ENCODE measurements around the gene CYP4F11. TPM values are rescaled to one million over a fixed set of nuclear protein-coding genes. Genes with fewer than 3 reads are reported as not detected.

CYP4F11 gene
- total RNA-seq (2014; rRNA removed; shearing (Covaris generic)) (not detected in 2 replicates), polyA plus RNA-seq (2016; fragmentation: Nextera tagmentation; extraction: Ambion mirVana) (not detected in 2 replicates)

GRCh38 chr19:15934332-15935078 is at the start of gene CYP4F11:
TSS of gene CYP4F11 (minus strand) at chr19:15934529. CDS start at chr19:15934408, 121 bp downstream.
- Histone ChIP-seq H3K36me3 (ENCODE audit: low read depth) (no peaks in the 10 kb centered on the region), H3K9me2 (ENCODE audit: insufficient read depth) (no peaks in the 10 kb centered on the region), H3K27ac (no peak within 1 kb of the TSS), H4K20me1 (ENCODE audit: insufficient read depth) (no peaks in the 10 kb centered on the region), H3K9ac (no peak within 1 kb of the TSS), H3K79me2 (ENCODE audit: insufficient read depth) (no peaks in the 10 kb centered on the region), H3K4me3 (no peak within 1 kb of the TSS), H3K4me2 (ENCODE audit: unreplicated experiment) (no peak within 1 kb of the TSS), H3K27me3 (replicated peaks; ENCODE audit: insufficient read depth) (no peaks in the 10 kb centered on the region), H2AFZ (no peak within 1 kb of the TSS), H3K9me3 (ENCODE audit: low read depth) (no peaks in the 10 kb centered on the region), H3K4me1 (ENCODE audit: insufficient read depth) (no peaks in the 10 kb centered on the region), H3F3A (ENCODE audit: insufficient read depth) (no peaks in the 10 kb centered on the region)
- in situ Hi-C loops (cut with MboI): no loop called here
- DNase-seq: no peak
- 12 to 14% methylated on average over 10 of the region's 10 CpGs for WGBS, 2 experiments (ENCODE audit: low coverage in 1 of 2, low lambda C conversion rate in 2 of 2, missing lambda C conversion rate in 2 of 2)
- TF ChIP-seq EZH2phosphoT487 (IDR thresholded peaks at IDR 0.05; ENCODE audit: insufficient read depth, low read depth) (no peak), EZH2 (IDR thresholded peaks at IDR 0.05; ENCODE audit: insufficient read depth, poor library complexity, severe bottlenecking) (no peak)

- Histone ChIP-seq H3K4me2 (ENCODE audit: unreplicated experiment) (no peak overlapping the region), H3K9me3 (ENCODE audit: low read depth) (no peaks in the 10 kb centered on the region), H3K79me2 (ENCODE audit: insufficient read depth) (no peaks in the 10 kb centered on the region), H3K27ac (no peak overlapping the region), H3K9me2 (ENCODE audit: insufficient read depth) (no peaks in the 10 kb centered on the region), H3K36me3 (ENCODE audit: low read depth) (no peaks in the 10 kb centered on the region), H2AFZ (no peak overlapping the region), H3K4me1 (ENCODE audit: insufficient read depth) (no peaks in the 10 kb centered on the region), H4K20me1 (ENCODE audit: insufficient read depth) (no peaks in the 10 kb centered on the region), H3K27me3 (replicated peaks; ENCODE audit: insufficient read depth) (no peaks in the 10 kb centered on the region), H3F3A (ENCODE audit: insufficient read depth) (no peaks in the 10 kb centered on the region), H3K4me3 (no peak overlapping the region), H3K9ac (no peak overlapping the region)
- 54 to 58% methylated on average over 4 of the region's 4 CpGs for WGBS, 2 experiments (ENCODE audit: low coverage in 1 of 2, low lambda C conversion rate in 2 of 2, missing lambda C conversion rate in 2 of 2)
- DNase-seq: no peak
- no peak for TF ChIP-seq EZH2phosphoT487 (IDR thresholded peaks at IDR 0.05; ENCODE audit: insufficient read depth, low read depth)
- TF ChIP-seq EZH2 (IDR thresholded peaks at IDR 0.05; ENCODE audit: insufficient read depth, poor library complexity, severe bottlenecking): no peak
- in situ Hi-C loops (cut with MboI): no loop called here
These were observed 45.0 kb upstream of the CYP4F11 start for GRCh38 chr19:15979293-15979692.

- no peaks in the 10 kb centered on the region for H3K27me3 ChIP-seq (replicated peaks; ENCODE audit: insufficient read depth)
- no peak overlapping the region for H3K27ac ChIP-seq
- H3K36me3 ChIP-seq (ENCODE audit: low read depth): no peaks in the 10 kb centered on the region
- no peaks in the 10 kb centered on the region for H3K9me2 ChIP-seq (ENCODE audit: insufficient read depth)
- H3K4me1 ChIP-seq (ENCODE audit: insufficient read depth): no peaks in the 10 kb centered on the region
- H3K9me3 ChIP-seq (ENCODE audit: low read depth): no peaks in the 10 kb centered on the region
- no peaks in the 10 kb centered on the region for H4K20me1 ChIP-seq (ENCODE audit: insufficient read depth)
- H3F3A ChIP-seq (ENCODE audit: insufficient read depth): no peaks in the 10 kb centered on the region
- WGBS, 2 experiments (ENCODE audit: low coverage in 1 of 2, low lambda C conversion rate in 2 of 2, missing lambda C conversion rate in 2 of 2): 17 to 19% methylated on average over 7 of the region's 7 CpGs
- in situ Hi-C loops (cut with MboI): no loop called here
- no peaks in the 10 kb centered on the region for H3K79me2 ChIP-seq (ENCODE audit: insufficient read depth)
- no peak overlapping the region for H2AFZ ChIP-seq
- H3K9ac ChIP-seq: no peak overlapping the region
- DNase-seq: no peak
- H3K4me3 ChIP-seq: no peak overlapping the region
- TF ChIP-seq EZH2phosphoT487 (IDR thresholded peaks at IDR 0.05; ENCODE audit: insufficient read depth, low read depth) (no peak), EZH2 (IDR thresholded peaks at IDR 0.05; ENCODE audit: insufficient read depth, poor library complexity, severe bottlenecking) (no peak)
- H3K4me2 ChIP-seq (ENCODE audit: unreplicated experiment): no peak overlapping the region
These were observed 43.4 kb upstream of the CYP4F11 start for GRCh38 chr19:15977690-15978089.

GRCh38 chr19:15976836-15977689 is 42.7 kb upstream of the CYP4F11 start:
- in situ Hi-C loops (cut with MboI): no loop called here

More at GRCh38 chr19:15976836-15977689, 42.7 kb upstream of the CYP4F11 start:
- 17 to 18% methylated on average over 10 of the region's 10 CpGs for WGBS, 2 experiments (ENCODE audit: low coverage in 1 of 2, low lambda C conversion rate in 2 of 2, missing lambda C conversion rate in 2 of 2)
- H3K36me3 ChIP-seq (ENCODE audit: low read depth): no peaks in the 10 kb centered on the region
- no peaks in the 10 kb centered on the region for H3K27me3 ChIP-seq (replicated peaks; ENCODE audit: insufficient read depth)
- no peak overlapping the region for H2AFZ ChIP-seq
- no peaks in the 10 kb centered on the region for H3F3A ChIP-seq (ENCODE audit: insufficient read depth)
- no peak for DNase-seq
- no peak overlapping the region for H3K4me3 ChIP-seq
- no peak overlapping the region for H3K9ac ChIP-seq
- H3K9me3 ChIP-seq (ENCODE audit: low read depth): no peaks in the 10 kb centered on the region
- no peak overlapping the region for H3K27ac ChIP-seq
- H3K9me2 ChIP-seq (ENCODE audit: insufficient read depth): no peaks in the 10 kb centered on the region
- H3K4me2 ChIP-seq (ENCODE audit: unreplicated experiment): no peak overlapping the region
- H3K4me1 ChIP-seq (ENCODE audit: insufficient read depth): no peaks in the 10 kb centered on the region
- H4K20me1 ChIP-seq (ENCODE audit: insufficient read depth): no peaks in the 10 kb centered on the region
- no peak for TF ChIP-seq EZH2 (IDR thresholded peaks at IDR 0.05; ENCODE audit: insufficient read depth, poor library complexity, severe bottlenecking)
- TF ChIP-seq EZH2phosphoT487 (IDR thresholded peaks at IDR 0.05; ENCODE audit: insufficient read depth, low read depth): no peak
- no peaks in the 10 kb centered on the region for H3K79me2 ChIP-seq (ENCODE audit: insufficient read depth)
